Inferior parietal cortex (tissue), 1 donor: ENCODE measurements around the gene SPEN.
"Not testable (repeated sequence)": the region's sequence is repeated elsewhere in the genome, so short reads cannot be mapped to it uniquely, and the experiment has no call there.

Experiments
- DNase-seq: peaks from one replicate; pipeline ENCODE4 v3.0.0-alpha.2; 2016; ENCODE audit errors: extremely low spot score

SPEN gene

DNA sequence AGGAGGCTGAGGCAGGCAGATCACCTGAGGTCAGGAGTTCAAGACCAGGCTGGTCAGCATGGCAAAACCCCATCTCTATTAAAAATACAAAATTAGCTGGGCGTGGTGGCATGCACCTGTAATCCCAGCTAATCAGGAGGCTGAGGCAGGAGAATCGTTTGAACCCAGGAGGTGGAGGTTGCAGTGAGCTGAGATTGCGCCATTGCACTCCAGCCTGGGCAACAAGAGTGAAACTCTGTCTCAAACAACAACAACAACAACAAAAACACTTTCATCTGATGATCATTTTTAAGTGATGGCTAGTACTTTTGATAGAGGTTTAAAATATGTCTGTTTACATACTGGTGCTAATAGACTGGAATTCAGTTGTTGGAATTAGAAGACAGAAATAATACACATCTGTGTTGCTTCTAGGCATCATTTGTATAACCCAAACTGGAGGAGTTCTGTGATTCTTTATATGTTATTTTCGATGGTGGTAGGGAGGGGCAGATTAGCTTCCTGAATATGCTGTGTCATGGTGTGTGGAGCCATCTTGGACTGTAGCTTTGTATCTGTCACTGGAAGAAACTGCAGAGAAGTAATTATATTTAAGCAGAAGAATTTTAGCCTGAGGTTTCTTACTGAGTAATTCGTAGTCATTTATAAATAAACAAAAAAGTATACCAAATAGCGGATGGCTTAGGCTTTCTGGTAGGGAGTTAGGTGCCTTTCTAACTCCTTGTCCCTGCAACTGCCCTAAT is 45.5 kb downstream of the SPEN start:
- DNase-seq, result peak; percentile 36

DNA sequence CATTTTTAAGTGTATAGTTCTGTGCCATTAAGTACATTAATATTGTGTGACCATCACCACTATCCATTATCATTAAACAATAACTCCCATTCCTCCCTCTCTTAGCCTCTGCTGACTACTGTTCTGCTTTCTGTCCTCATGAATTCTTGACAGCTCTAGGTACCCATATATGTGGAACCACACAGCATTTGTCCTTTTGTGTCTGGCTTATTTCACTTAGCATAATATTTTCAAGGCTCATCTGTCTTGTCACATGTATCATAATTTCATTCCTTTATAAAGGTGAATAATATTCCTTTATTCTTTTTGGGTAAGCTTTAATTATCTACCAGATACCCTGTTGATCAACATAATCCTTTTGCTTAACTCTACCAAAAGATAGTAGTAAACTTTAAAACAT is 47.7 kb downstream of the SPEN start:
- no peak for DNase-seq

DNA sequence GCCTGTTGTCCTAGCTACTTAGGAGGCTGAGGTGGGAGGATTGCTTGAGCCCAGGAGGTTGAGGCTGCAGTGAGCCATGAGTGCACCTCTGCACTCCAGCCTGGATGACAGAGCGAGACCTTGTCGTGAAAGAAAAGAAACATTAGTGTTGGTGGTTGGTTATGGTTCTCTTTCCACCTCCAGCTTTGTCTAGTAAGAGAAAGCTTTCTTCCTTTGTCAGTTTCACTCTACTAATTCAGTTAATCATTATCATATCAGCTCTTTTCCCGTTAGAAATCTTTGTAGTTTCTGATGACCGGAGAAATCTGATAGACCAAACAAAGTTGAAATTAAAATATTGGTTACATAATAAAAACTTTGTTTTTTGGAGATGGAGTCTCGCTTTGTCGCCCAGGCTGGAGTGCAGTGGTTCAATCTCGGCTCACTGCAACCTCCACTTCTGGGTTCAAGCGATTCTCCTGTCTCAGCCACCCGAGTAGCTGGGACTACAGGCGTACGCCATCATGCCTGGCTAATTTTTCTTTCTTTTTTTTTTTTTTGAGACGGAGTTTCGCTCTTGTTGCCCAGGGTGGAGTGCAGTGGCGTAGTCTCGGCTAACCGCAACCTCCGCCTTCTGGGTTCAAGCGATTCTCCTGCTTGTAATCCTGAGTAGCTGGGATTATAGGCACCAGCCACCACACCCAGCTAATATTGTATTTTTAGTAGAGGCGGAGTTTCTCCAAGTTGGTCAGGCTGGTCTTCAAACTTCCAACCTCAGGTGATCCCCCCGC is 49.5 kb downstream of the SPEN start:
- DNase-seq, result not testable (repeated sequence)

DNA sequence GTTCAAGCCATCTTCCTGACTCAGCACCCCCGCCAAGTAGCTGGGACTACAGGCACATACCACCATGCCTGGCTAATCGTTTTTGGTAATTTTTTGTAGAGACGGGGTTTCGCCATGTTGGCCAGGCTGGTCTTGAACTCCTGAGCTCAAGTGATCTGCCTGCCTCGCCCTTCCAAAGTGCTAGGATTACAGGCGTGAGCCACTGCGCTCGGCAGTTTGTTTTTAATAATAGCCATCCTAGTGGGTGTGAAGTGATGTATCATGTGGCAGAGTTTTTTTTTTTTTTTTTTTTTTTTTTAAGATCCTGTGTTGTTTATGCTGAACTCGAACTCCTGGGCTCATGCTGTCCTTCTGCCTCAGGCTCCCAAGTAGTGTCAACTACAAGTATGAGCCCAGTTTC is 51.8 kb downstream of the SPEN start:
- DNase-seq, result no peak

DNA sequence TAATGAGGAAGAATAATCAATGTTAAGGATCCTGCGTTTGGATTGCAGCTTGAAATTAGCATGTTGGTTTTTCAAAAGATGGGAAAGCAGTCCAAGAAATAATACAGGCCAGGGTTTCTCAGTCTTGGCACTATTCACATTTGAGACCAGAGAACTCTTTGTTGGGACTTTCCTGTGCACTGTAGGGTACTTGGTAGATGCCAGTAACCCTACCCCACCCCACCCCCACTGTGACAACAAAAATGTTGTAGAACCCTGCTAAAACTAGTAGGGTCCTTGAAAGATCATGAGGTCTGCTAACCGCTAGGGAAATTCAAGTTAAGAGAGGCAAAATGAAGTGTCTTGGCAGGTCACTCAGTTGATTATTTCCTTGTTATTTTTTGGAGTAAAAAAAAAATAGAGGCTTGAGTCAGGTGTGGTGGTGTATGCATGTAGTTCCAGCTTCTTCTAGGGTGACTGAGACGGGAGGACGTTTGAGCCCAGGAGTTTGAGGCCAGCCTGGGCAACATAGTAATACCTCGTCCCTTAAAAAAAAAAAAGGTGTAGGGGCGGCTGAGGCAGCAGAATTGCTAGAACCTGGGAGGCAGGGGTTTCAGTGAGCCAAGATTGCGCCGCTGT is 53.3 kb downstream of the SPEN start:
- no peak for DNase-seq

DNA sequence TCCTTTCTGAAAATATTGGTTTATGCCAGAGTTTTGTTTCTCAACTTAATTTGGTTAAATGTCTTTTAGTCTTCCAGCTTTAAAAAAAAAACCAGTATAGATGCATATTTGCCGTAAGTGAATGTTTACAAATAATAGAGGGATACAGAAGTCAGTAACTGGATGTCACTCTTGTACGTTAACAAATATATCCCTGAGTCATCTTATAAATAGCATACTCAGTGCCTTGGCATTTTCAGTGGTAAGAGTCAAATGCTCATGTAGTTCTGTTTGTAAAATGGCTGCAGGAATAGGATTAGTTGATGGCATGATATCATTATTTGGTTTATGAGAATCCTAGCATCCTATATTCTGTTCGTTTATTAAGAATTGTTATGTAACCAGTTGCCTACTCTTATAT is 55.4 kb downstream of the SPEN start:
- DNase-seq, result no peak

DNA sequence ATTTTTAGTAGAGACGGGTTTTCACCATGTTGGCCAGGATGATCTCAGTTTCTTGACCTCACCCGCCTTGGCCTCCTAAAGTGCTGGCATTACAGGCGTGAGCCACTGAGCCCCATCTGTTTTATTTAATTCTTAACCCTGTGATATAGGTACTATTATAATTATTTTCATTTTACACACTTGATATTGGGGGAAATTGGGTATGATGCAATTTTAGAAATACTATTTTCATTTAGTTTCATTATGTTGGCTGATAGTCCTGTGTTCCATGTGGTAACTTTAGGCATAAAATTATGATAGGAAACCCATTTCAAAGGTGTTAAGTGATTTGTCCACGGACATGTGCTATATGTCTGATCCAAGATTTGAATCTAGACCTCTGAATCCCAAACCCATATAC is 61.1 kb downstream of the SPEN start:
- DNase-seq, result no peak

DNA sequence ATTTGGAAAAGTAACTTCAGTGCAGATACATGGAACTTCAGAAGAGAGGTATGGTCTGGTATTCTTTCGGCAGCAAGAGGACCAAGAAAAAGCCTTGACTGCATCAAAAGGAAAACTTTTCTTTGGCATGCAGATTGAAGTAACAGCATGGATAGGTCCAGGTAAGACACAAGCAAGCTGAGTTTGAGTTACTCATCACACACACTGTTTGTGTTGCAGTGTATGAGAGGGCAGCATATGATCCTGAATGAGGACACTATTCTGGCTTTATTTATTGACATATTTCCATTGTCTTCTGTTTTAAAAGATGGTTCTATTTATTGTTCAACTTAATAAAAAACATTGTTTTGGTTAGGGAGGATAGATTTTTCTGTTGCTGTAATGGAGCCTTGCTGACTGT is 63.6 kb downstream of the SPEN start:
- DNase-seq, result no peak

DNA sequence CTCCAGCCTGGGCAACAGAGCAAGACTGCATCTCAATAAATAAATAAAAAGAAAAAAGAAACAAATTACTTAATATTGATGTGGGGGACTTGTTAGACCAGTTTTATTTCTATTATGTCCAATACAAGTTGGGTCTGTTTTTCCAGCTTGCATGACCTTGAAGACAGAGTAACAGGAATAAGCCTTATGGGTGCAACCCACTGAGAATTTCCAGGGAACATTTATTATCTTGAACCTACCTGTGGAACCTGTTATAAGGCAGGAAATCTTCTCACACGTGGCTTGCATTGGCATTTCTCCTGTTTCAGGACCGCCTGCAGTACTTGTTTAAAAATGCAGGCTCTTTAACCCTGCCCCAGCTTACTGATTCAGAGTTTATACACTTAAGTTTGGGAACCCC is 64.4 kb downstream of the SPEN start:
- DNase-seq, result no peak

DNA sequence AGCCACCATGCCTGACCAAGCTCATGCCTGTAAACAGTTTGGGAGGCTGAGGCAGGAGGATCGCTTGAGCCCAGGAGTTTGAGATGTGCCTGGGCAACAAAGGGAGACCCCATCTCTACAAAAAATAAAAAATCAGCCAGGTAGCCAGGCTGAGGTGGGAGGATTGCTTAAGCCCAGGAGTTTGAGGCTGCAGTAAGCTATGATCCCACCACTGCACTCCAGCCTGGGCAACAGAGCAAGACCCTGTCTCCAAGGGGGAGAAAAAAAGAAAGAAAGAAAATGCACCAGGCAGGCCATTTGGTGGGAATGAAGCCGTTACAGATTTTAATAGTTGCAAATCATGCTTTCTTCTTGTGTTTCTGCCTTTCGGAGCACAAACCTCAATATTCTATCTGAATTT is 66.1 kb downstream of the SPEN start:
- not testable (repeated sequence) for DNase-seq

DNA sequence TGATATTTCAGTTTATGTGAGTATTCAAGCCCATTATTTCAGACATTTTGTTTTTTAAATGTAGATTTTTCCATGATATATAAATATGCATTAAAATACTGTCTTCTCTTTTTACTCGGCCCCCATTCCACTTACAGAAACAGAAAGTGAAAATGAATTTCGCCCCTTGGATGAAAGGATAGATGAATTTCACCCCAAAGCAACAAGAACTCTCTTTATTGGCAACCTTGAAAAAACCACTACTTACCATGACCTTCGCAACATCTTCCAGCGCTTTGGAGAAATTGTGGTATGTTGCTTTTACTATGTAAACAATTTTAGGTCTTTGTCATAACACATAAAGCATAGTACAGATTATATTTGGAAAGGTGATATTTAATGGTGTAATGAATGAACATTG is 68.5 kb downstream of the SPEN start:
- DNase-seq, result no peak

DNA sequence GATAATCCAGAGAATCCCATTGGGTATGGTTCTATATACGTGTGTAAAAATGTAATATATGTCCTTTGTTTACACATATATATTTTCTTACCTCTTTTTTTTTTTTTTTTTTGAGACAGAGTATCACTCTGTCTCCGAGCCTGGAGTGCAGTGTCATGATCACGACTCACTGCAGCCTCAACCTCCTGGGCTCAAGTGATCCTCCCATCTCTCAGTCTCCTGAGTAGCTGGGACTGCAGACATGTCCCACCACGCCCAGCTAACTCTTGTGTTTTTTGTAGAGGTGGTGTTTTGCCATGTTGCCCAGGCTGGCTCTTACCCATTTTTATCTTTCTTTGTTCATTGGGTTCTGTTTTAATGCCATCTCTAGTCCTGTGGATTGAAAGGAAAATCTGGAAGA is 68.9 kb downstream of the SPEN start:
- no peak for DNase-seq

DNA sequence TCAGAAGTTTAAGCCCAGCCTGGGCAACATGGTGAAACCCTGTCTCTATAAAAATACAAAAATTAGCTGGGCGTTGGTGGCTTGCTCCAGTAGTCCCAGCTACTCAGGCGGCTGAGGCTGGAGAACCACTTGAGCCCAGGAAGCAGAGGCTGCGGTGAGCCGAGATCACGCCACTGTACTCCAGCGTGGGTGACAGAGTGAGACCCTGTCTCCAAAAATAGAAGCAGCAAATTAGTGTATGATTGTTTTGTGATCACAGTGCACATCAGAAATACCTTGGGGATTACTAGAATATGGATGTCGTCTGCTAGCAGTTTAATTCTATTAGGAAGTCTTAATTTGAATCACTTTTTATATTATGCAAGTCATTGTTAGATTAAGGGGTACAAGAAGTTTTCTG is 69.4 kb downstream of the SPEN start:
- no peak for DNase-seq

DNA sequence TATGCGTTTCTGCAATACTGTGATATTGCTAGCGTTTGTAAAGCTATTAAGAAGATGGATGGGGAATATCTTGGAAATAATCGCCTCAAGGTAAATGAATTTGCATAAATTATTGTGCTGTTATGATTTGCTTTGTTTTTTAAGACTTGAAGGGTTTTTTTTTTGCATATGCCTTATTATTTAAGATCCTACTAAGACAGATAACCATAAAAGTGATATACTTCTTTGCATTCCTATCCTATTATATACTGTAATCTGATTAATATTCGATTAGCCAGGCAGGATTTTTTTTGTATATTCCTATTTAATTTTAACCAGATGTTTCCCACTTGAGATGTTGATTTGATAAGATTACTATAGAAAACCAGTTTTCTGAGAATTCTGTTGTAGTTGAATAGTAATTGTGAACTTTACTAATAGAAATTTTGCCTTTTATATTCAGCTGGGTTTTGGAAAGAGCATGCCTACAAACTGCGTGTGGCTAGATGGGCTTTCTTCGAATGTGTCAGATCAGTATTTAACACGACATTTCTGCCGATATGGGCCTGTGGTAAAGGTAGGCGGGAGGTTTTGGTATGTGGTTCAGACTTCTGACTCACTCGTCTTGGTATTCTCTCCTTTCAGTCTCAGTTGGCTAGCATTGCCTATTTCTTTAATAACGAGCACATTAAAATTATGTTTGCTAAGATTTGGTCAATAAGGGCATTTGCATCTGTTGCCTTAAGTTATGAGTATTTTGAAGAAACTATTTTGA is 71.6 kb downstream of the SPEN start:
- DNase-seq, result no peak

DNA sequence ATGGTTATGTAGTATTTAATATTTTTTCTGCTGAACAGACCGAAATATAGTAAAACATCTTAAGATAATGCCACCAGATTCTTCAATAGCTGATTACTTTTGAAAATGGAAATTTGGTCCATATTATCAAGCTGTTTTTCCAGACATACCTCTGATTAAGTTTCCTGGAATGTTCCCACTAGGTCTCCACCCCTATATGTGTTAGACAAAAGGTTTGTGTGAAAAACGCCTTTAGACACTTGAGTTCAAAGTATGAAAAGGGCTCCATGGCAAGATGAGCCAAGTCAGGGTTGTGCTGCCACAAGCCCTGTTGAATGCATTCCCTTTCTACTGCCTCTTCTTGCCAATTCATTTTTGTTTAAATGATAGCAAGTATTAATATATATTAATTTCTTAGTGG is 75.7 kb downstream of the SPEN start:
- DNase-seq, result no peak

DNA sequence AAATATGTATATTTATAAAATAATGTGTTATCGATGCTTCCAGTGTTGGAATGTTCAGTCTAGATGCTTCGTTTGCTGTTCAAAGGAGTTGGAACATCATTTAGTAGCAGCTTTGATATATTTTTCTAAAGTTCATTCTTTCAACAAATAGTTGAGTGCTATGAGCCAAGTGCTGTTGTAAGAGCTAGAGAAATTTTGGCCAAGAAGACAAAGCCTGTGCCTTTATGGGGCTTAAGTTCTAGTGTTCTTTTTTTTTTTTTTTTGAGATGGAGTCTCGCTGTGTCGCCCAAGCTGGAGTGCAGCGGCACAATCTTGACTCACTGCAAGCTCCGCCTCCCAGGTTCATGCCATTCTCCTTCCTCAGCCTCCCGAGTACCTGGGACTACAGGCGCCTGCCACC is 78.9 kb downstream of the SPEN start:
- not testable (repeated sequence) for DNase-seq

DNA sequence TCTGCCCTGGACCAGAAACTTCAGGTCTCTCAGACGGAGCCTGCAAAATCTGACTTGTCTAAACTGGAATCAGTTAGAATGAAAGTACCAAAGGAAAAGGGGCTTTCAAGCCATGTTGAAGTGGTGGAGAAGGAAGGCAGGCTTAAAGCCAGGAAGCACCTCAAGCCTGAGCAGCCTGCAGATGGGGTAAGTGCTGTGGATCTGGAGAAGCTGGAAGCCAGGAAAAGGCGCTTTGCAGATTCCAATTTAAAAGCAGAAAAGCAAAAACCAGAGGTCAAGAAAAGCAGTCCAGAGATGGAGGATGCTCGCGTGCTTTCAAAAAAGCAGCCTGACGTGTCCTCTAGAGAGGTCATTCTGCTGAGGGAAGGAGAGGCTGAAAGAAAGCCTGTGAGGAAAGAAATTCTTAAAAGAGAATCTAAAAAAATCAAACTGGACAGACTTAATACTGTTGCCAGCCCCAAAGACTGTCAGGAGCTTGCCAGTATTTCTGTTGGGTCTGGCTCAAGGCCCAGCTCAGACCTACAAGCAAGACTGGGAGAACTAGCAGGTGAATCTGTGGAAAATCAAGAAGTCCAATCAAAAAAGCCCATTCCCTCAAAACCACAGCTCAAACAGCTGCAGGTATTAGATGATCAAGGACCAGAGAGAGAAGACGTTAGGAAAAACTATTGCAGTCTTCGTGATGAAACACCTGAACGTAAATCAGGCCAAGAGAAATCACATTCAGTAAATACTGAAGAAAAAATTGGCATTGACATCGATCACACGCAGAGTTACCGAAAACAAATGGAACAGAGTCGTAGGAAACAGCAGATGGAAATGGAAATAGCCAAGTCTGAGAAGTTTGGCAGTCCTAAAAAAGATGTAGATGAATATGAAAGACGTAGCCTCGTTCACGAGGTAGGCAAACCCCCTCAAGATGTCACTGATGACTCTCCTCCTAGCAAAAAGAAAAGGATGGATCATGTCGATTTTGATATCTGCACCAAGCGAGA is 81.8 kb downstream of the SPEN start:
- no peak for DNase-seq

DNA sequence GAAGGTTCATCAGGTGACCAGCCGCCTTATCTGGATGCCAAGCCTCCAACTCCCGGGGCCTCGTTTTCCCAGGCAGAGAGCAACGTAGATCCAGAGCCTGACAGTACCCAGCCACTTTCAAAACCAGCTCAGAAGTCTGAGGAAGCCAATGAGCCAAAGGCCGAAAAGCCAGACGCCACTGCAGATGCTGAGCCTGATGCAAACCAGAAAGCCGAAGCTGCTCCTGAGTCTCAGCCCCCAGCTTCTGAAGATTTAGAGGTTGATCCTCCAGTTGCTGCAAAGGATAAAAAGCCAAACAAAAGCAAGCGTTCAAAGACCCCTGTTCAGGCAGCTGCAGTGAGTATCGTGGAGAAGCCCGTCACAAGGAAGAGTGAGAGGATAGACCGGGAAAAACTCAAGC is 83.9 kb downstream of the SPEN start:
- DNase-seq, result no peak

DNA sequence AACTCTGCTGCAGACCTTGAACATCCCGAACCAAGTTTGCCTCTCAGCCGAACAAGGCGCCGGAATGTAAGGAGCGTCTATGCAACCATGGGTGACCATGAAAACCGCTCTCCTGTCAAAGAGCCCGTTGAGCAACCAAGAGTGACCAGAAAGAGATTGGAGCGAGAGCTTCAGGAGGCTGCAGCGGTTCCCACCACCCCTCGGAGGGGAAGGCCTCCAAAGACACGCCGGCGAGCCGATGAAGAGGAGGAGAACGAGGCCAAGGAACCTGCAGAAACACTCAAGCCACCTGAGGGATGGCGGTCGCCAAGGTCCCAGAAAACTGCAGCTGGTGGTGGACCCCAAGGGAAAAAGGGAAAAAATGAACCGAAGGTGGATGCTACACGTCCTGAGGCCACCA is 84.4 kb downstream of the SPEN start:
- DNase-seq, result no peak

DNA sequence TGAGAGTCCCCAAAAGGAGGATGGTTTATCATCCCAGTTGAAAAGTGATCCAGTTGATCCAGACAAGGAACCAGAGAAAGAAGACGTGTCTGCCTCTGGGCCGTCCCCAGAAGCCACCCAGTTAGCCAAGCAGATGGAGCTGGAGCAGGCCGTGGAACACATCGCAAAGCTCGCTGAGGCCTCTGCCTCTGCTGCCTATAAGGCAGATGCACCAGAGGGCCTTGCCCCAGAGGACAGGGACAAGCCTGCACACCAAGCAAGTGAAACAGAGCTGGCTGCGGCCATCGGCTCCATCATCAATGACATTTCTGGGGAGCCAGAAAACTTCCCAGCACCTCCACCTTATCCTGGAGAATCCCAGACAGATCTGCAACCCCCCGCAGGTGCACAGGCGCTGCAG is 85.1 kb downstream of the SPEN start:
- no peak for DNase-seq

DNA sequence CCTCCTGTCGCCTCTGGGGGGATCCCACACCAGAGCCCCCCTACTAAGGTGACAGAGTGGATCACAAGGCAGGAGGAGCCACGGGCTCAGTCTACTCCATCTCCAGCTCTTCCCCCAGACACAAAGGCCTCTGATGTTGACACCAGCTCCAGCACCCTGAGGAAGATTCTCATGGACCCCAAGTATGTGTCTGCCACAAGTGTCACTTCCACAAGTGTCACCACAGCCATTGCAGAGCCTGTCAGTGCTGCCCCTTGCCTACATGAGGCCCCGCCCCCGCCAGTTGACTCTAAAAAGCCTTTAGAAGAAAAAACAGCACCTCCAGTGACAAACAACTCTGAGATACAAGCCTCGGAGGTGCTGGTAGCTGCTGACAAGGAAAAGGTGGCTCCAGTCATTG is 86.2 kb downstream of the SPEN start:
- DNase-seq, result no peak
